Neural progenitor cell (in vitro differentiated cells): ENCODE measurements around the gene LRP1B. TPM values are rescaled to one million over a fixed set of nuclear protein-coding genes. Genes with fewer than 3 reads are reported as not detected.

Source experiments
- DNase-seq: peaks from one replicate; pipeline ENCODE4 v3.0.0-alpha.2; 2016; ENCODE audit warnings: low spot score
- H2AFZ ChIP-seq: fragments of 200-600 bp; sonication (generic); replicated peaks from 2 replicates; pipeline ENCODE4 v1.6.1; 2016; ENCODE audit warnings: antibody characterized with exemption
- H3F3A ChIP-seq: fragments of 200-600 bp; sonication (generic); 2 replicates; pipeline ENCODE4 v1.6.1; 2016; ENCODE audit warnings: antibody characterized with exemption, low read depth
- H3K27ac ChIP-seq: fragments of 200-600 bp; sonication (generic); 2 replicates; pipeline ENCODE4 v1.5.1; 2016; ENCODE audit warnings: mild to moderate bottlenecking
- H3K27me3 ChIP-seq: fragments of 200-600 bp; sonication (generic); 2 replicates; pipeline ENCODE4 v1.6.1; 2016; ENCODE audit warnings: mild to moderate bottlenecking, moderate library complexity
- H3K36me3 ChIP-seq: fragments of 200-600 bp; sonication (generic); 2 replicates; pipeline ENCODE4 v1.5.1; 2016
- H3K4me1 ChIP-seq: fragments of 200-600 bp; sonication (generic); 2 replicates; pipeline ENCODE4 v1.6.1; 2016; ENCODE audit warnings: mixed run types
- H3K4me2 ChIP-seq: fragments of 200-600 bp; sonication (generic); 2 replicates; pipeline ENCODE4 v1.6.1; 2016
- H3K4me3 ChIP-seq: fragments of 200-600 bp; sonication (generic); 2 replicates; pipeline ENCODE4 v1.5.1; 2016
- H3K79me2 ChIP-seq: fragments of 200-600 bp; sonication (generic); 2 replicates; pipeline ENCODE4 v1.6.1; 2016; ENCODE audit warnings: low read depth
- H3K9ac ChIP-seq: fragments of 200-600 bp; sonication (generic); 2 replicates; pipeline ENCODE4 v1.6.1; 2016
- H3K9me3 ChIP-seq: fragments of 200-600 bp; sonication (generic); 2 replicates; pipeline ENCODE4 v1.5.1; 2016; ENCODE audit warnings: low read depth
- H4K20me1 ChIP-seq: fragments of 200-600 bp; sonication (generic); 2 replicates; pipeline ENCODE4 v1.6.1; 2016; ENCODE audit warnings: low read depth
- H3K27ac Mint-ChIP-seq: 3 replicates; pipeline ENCODE4 v1.8.0; 2021; ENCODE audit warnings: mixed read lengths
- H3K27me3 Mint-ChIP-seq: 2 replicates; pipeline ENCODE4 v1.8.0; 2022; ENCODE audit warnings: low read depth, mild to moderate bottlenecking, inconsistent platforms, moderate library complexity, mixed read lengths; ENCODE audit not compliant: insufficient read depth
- H3K36me3 Mint-ChIP-seq: 3 replicates; pipeline ENCODE4 v1.8.0; 2021; ENCODE audit warnings: mixed read lengths
- H3K4me1 Mint-ChIP-seq: 3 replicates; pipeline ENCODE4 v1.8.0; 2021; ENCODE audit warnings: mixed read lengths
- H3K4me3 Mint-ChIP-seq: 3 replicates; pipeline ENCODE4 v1.8.0; 2021; ENCODE audit warnings: mild to moderate bottlenecking, moderate library complexity, mixed read lengths
- H3K9me3 Mint-ChIP-seq: 3 replicates; pipeline ENCODE4 v1.8.0; 2020; ENCODE audit warnings: mixed read lengths
- EZH2 ChIP-seq: fragments of 200-600 bp; sonication (generic); IDR thresholded peaks from 2 replicates; pipeline ENCODE4 v1.6.1; 2017; ENCODE audit warnings: antibody characterized with exemption, mild to moderate bottlenecking, moderate library complexity
- EZH2phosphoT487 ChIP-seq: fragments of 200-600 bp; sonication (generic); IDR thresholded peaks from 2 replicates; pipeline ENCODE4 v1.6.1; 2017; ENCODE audit warnings: antibody characterized with exemption
- total RNA-seq: library from RNA; depleted of rRNA; stranded (reverse); fragments of >200 nt; gene quantifications from 2 replicates; pipeline ENCODE4 v1.2.3, GENCODE V29; 2015; ENCODE audit warnings: low replicate concordance
- TF ChIP-seq, protein P1 (sequence below): fragments of 200-600 bp; sonication (generic); IDR thresholded peaks from 2 replicates; pipeline ENCODE4 v1.5.1; 2017; ENCODE audit warnings: antibody characterized with exemption, mild to moderate bottlenecking

The LRP1B gene
- total RNA-seq, 1 donor from 2014 or later = not detected

DNA sequence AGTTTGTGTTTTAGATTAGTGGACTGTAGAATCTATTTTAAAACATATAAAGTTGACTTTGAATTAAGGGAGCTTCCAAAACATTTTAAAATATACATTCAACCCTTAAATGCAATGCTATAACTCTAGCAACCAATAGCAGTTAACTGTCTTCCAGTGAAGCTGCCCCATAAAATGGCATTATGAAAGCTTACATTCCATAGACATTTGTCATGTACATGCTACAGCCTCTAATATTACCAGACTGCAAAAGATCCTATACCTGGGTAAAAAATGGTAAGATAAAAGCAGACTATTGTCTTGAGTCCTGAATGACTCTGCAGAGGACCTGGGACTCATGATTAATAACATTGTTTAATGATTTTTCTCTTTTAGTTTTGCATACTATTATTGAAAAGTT, 489.4 kb downstream of the LRP1B start:
- Mint-ChIP-seq H3K4me1 (no peaks in the 10 kb centered on the region), H3K27me3 (no peaks in the 10 kb centered on the region), H3K27ac (no peak overlapping the region), H3K4me3 (no peak overlapping the region), H3K36me3 (no peaks in the 10 kb centered on the region), H3K9me3 (no peaks in the 10 kb centered on the region)
- H4K20me1 ChIP-seq = no peaks in the 10 kb centered on the region
- H3K27me3 ChIP-seq = no peaks in the 10 kb centered on the region
- no peak for DNase-seq
- H2AFZ ChIP-seq = no peak overlapping the region
- H3K4me3 ChIP-seq = no peak overlapping the region
- no peak overlapping the region for H3K27ac ChIP-seq
- H3K4me2 ChIP-seq = no peak overlapping the region
- TF ChIP-seq EZH2phosphoT487 = no peak
- TF ChIP-seq, protein P1, sequence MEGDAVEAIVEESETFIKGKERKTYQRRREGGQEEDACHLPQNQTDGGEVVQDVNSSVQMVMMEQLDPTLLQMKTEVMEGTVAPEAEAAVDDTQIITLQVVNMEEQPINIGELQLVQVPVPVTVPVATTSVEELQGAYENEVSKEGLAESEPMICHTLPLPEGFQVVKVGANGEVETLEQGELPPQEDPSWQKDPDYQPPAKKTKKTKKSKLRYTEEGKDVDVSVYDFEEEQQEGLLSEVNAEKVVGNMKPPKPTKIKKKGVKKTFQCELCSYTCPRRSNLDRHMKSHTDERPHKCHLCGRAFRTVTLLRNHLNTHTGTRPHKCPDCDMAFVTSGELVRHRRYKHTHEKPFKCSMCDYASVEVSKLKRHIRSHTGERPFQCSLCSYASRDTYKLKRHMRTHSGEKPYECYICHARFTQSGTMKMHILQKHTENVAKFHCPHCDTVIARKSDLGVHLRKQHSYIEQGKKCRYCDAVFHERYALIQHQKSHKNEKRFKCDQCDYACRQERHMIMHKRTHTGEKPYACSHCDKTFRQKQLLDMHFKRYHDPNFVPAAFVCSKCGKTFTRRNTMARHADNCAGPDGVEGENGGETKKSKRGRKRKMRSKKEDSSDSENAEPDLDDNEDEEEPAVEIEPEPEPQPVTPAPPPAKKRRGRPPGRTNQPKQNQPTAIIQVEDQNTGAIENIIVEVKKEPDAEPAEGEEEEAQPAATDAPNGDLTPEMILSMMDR = no peak
- no peaks in the 10 kb centered on the region for H3K36me3 ChIP-seq
- no peaks in the 10 kb centered on the region for H3K9me3 ChIP-seq
- no peaks in the 10 kb centered on the region for H3K4me1 ChIP-seq
- H3F3A ChIP-seq = no peaks in the 10 kb centered on the region
- no peaks in the 10 kb centered on the region for H3K79me2 ChIP-seq
- H3K9ac ChIP-seq = no peak overlapping the region

DNA sequence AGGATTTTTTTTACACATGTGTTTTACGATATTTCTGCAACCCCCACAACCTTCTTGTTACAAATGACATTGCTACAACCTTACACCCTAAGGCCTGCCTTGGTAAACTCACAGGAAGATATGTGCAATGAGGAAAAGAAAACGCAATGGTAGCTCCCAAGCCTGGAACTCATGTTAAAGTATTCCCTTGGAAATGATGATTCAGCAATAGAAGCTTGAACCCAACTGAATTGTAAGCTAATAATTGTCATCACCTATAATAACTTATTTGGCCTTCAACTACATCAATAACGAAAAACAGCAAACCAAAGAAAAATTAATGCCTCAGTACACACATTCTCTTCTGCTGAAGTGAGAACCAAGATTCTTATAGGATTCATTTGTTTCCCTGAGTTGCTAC, 491.0 kb downstream of the LRP1B start:
- Histone ChIP-seq H3K4me2 (no peak overlapping the region), H3F3A (no peaks in the 10 kb centered on the region), H3K4me3 (no peak overlapping the region), H3K27ac (no peak overlapping the region), H3K9me3 (no peaks in the 10 kb centered on the region), H4K20me1 (no peaks in the 10 kb centered on the region), H2AFZ (no peak overlapping the region), H3K9ac (no peak overlapping the region), H3K36me3 (no peaks in the 10 kb centered on the region), H3K79me2 (no peaks in the 10 kb centered on the region), H3K4me1 (no peaks in the 10 kb centered on the region), H3K27me3 (no peaks in the 10 kb centered on the region)
- Mint-ChIP-seq H3K9me3 (no peaks in the 10 kb centered on the region), H3K36me3 (no peaks in the 10 kb centered on the region), H3K4me3 (no peak overlapping the region), H3K27ac (no peak overlapping the region), H3K27me3 (no peaks in the 10 kb centered on the region), H3K4me1 (peaks cover 2% of the 10 kb centered on the region)
- no peak for DNase-seq
- TF ChIP-seq EZH2 (no peak), EZH2phosphoT487 (no peak)
- TF ChIP-seq, protein P1 = no peak

DNA sequence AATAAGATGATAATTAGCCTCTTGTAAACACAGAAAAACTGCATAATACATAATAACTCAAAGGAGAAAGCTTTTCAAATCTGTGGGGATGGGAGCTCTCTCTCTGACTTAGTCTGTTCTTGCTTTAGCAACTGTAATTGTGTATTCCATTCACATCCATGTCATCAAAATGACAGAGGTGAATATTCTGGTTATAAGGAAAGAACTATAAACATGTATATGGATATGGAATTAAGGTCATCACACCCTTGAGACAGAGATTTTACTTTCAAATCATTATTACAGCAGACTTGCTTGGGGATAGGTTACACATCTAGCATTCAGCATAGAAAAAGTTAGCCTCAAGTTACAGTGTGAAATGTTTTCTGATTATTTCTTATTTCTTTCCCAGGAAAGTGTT, 497.7 kb downstream of the LRP1B start:
- no peak for TF ChIP-seq EZH2
- TF ChIP-seq, protein P1 = no peak
- TF ChIP-seq EZH2phosphoT487 = no peak
- Histone ChIP-seq H4K20me1 (no peaks in the 10 kb centered on the region), H3K4me1 (no peaks in the 10 kb centered on the region), H3K9me3 (no peaks in the 10 kb centered on the region), H2AFZ (no peak overlapping the region), H3F3A (no peaks in the 10 kb centered on the region), H3K79me2 (no peaks in the 10 kb centered on the region), H3K4me2 (no peak overlapping the region), H3K36me3 (no peaks in the 10 kb centered on the region), H3K4me3 (no peak overlapping the region), H3K27ac (no peak overlapping the region), H3K9ac (no peak overlapping the region), H3K27me3 (no peaks in the 10 kb centered on the region)
- Mint-ChIP-seq H3K4me3 (no peak overlapping the region), H3K4me1 (peaks cover 20% of the 10 kb centered on the region), H3K27me3 (no peaks in the 10 kb centered on the region), H3K9me3 (no peaks in the 10 kb centered on the region), H3K27ac (no peak overlapping the region), H3K36me3 (no peaks in the 10 kb centered on the region)
- no peak for DNase-seq
